K562 (cell line): ENCODE measurements around the gene PXDC1. TPM values are rescaled to one million over a fixed set of nuclear protein-coding genes. Genes with fewer than 3 reads are reported as not detected.

Experiments
- ATAC-seq: fragments of 200-7000 bp; cut with Tn5 transposase; 3 replicates; pipeline ENCODE4 v1.9.1; 2020; ENCODE audit warnings: moderate library complexity
- BruUV-seq: library from RNA; stranded (reverse); fragments of 400-500 nt; replicated peaks from 2 replicates; lab custom pipeline; 2021; lab: Mats Ljungman, UMichigan
- CTCF ChIA-PET: fragments of 300-600 bp; formaldehyde crosslinking; extraction: SDS; loops from one replicate; lab custom pipeline; 2021; ENCODE audit warnings: low intra/inter-chr PET ratio; lab: Yijun Ruan, JAX
- POLR2A ChIA-PET: fragments of 300-600, 350-650 bp; sonication (Branson Sonifier 250); formaldehyde crosslinking; extraction: SDS; loops from one replicate; lab custom pipeline; 2021; ENCODE audit warnings: antibody characterized with exemption, inconsistent platforms; lab: Yijun Ruan, JAX
- DNase-seq, 4 experiments: peaks; one replicate each; pipeline versions ENCODE4 v3.0.0 to v3.0.0-alpha.2; 2011 to 2018; ENCODE audit warnings: low spot score in 3 of 4, mixed read lengths in 3 of 4; ENCODE audit errors: extremely low read depth in 1 of 4
- FAIRE-seq: peaks from 2 replicates; lab custom pipeline; 2011; peaks lifted over from hg19 to GRCh38; lab: Jason Lieb, UNC
- H2AFZ ChIP-seq: 2 replicates; pipeline ENCODE4 v1.6.0; 2011; ENCODE audit warnings: low read depth, low read length, control low read depth, inconsistent platforms
- H3K27ac ChIP-seq: fragments of 200-600 bp; 3 replicates; pipeline ENCODE4 v1.8.0; 2011; ENCODE audit warnings: low read depth, mild to moderate bottlenecking, control low read depth, inconsistent platforms, low read length, moderate library complexity, mixed read lengths; ENCODE audit errors: extremely low read depth
- H3K27me3 ChIP-seq, 2 experiments: fragments of 300-600 bp in 1 of 2; 2 replicates in 1 of 2; 3 replicates in 1 of 2; pipeline versions ENCODE4 v1.6.0 to v1.8.0; 2011; ENCODE audit warnings: inconsistent platforms in 2 of 2, low read length in 2 of 2, mild to moderate bottlenecking in 1 of 2, mixed read lengths in 1 of 2, moderate library complexity in 1 of 2; ENCODE audit not compliant: control insufficient read depth in 2 of 2, insufficient read depth in 2 of 2
- H3K36me3 ChIP-seq: fragments of 300-600 bp; 3 replicates; pipeline ENCODE4 v1.8.0; 2011; ENCODE audit warnings: mild to moderate bottlenecking, low read length, inconsistent platforms; ENCODE audit not compliant: control insufficient read depth, insufficient read depth
- H3K4me1 ChIP-seq, 2 experiments: fragments of 200-600 bp in 1 of 2; replicated peaks in 1 of 2; 2 replicates in 1 of 2; 3 replicates in 1 of 2; pipeline versions ENCODE4 v1.5.1 to v1.8.0; 2011; ENCODE audit warnings: inconsistent platforms in 2 of 2, low read length in 2 of 2, mild to moderate bottlenecking in 1 of 2, mixed read lengths in 1 of 2, moderate library complexity in 1 of 2; ENCODE audit not compliant: control insufficient read depth in 2 of 2, insufficient read depth in 2 of 2
- H3K4me2 ChIP-seq: 2 replicates; pipeline ENCODE4 v1.6.1; 2011; ENCODE audit warnings: low read length, control low read depth, inconsistent platforms, mixed read lengths; ENCODE audit not compliant: insufficient read depth
- H3K4me3 ChIP-seq: fragments of 200-600 bp; sonication (generic), shearing (Covaris generic); 2 replicates; pipeline ENCODE4 v1.5.1; 2016; ENCODE audit warnings: control low read depth, inconsistent platforms
- H3K79me2 ChIP-seq: fragments of 200-600 bp; 3 replicates; pipeline ENCODE4 v1.8.0; 2011; ENCODE audit warnings: low read length, inconsistent platforms; ENCODE audit not compliant: control insufficient read depth, insufficient read depth
- H3K9ac ChIP-seq, 2 experiments: 2 replicates each; pipeline versions ENCODE4 v1.6.0 to v1.6.1; 2011; ENCODE audit warnings: low read depth in 2 of 2, low read length in 2 of 2, control low read depth in 1 of 2, inconsistent platforms in 1 of 2, mild to moderate bottlenecking in 1 of 2, mixed read lengths in 1 of 2; ENCODE audit not compliant: insufficient read depth in 1 of 2
- H3K9me1 ChIP-seq: one replicate; pipeline ENCODE4 v1.6.0; 2011; ENCODE audit warnings: inconsistent platforms, mild to moderate bottlenecking, low read length, moderate library complexity; ENCODE audit not compliant: control insufficient read depth, insufficient read depth
- H3K9me3 ChIP-seq: replicated peaks from 2 replicates; pipeline ENCODE4 v1.5.1; 2011; ENCODE audit warnings: low read depth, low read length, inconsistent platforms; ENCODE audit not compliant: control insufficient read depth, insufficient read depth
- H4K20me1 ChIP-seq: replicated peaks from 2 replicates; pipeline ENCODE4 v1.6.1; 2011; ENCODE audit warnings: low read length, inconsistent platforms, mixed read lengths; ENCODE audit not compliant: control insufficient read depth, insufficient read depth
- CUX1 ChIP-seq: fragments of 200-800 bp; sonication (Bioruptor generic); IDR thresholded peaks from 2 replicates; pipeline ENCODE4 v1.6.1; 2016; ENCODE audit warnings: missing genetic modification characterization, missing compliant biosample characterization
- E2F6 ChIP-seq, 2 experiments: IDR thresholded peaks; 2 replicates each; pipeline ENCODE4 v1.6.1; 2011; ENCODE audit warnings: borderline replicate concordance in 1 of 2, control low read depth in 1 of 2, low read depth in 1 of 2, low read length in 1 of 2, mild to moderate bottlenecking in 1 of 2, mixed read lengths in 1 of 2, moderate library complexity in 1 of 2; ENCODE audit not compliant: insufficient read depth in 1 of 2, insufficient read length in 1 of 2, poor library complexity in 1 of 2, severe bottlenecking in 1 of 2; ENCODE audit errors: extremely low read depth in 1 of 2
- EGR1 ChIP-seq: fragments of 450-650 bp; conservative IDR thresholded peaks from 2 replicates; pipeline ENCODE4 v1.6.1; 2017; ENCODE audit warnings: mild to moderate bottlenecking
- WGBS: fragments of 100-300 bp; shearing (Covaris generic); methylation state at CpG from one replicate; pipeline ENCODE4 v1.1.6; 2016; ENCODE audit warnings: low coverage, mixed read lengths; ENCODE audit not compliant: insufficient coverage; ENCODE audit errors: missing lambda C conversion rate; 5-methylcytosine and 5-hydroxymethylcytosine counted together
- in situ Hi-C: fragments of 300-500 bp; cut with MboI; formaldehyde crosslinking; loops from 4 replicates; pipeline ENCODE4 v1.15.0; 2018; ENCODE audit warnings: inconsistent platforms, mixed read lengths
- intact Hi-C: fragments of 100-400 bp; cut with micrococcal nuclease; formaldehyde crosslinking; loops from 2 replicates; pipeline ENCODE4 v1.14.2; 2022
- polyA plus RNA-seq, 8 experiments: library from polyadenylated mRNA; depleted of rRNA in 4 of 8; stranded (reverse) in 5 of 8; unstranded in 3 of 8; fragments of >200 nt; fragmentation: Nextera tagmentation in 2 of 8; fragmentation: Illumina TruSeq in 1 of 8; extraction: Ambion mirVana in 2 of 8; extraction: Trizol in 1 of 8; gene quantifications; 2 replicates each; pipeline versions ENCODE4 v1.2.1 to v1.2.3, GENCODE V29; 2011 to 2014; ENCODE audit warnings: inconsistent platforms in 1 of 8, missing spikeins in 1 of 8
- total RNA-seq, 7 experiments: library from RNA; depleted of rRNA in 6 of 7; stranded (reverse); fragments of >200 nt in 6 of 7; fragmentation: Illumina TruSeq in 2 of 7; extraction: Trizol in 2 of 7; gene quantifications; 2 replicates each; pipeline versions ENCODE4 v1.2.1 to v1.2.3, GENCODE V29; 2011 to 2021; ENCODE audit warnings: low replicate concordance in 1 of 7

The PXDC1 gene
- total and polyA plus RNA-seq, 9 of the 15 experiments (the other 6 are each of a cell fraction or from before 2014, with no cell fraction given): 0.09 to 0.33 (median 0.16) TPM; not detected in 5

GRCh38 chr6:3726421-3726820 lies 25.1 kb downstream of the PXDC1 start:
- in situ Hi-C loops (no loop called here), intact Hi-C loops (loop anchor here (5.0 to 10.0 kb wide), 2 partner anchors 99 to 992 kb away; no protein-coding TSS in a partner anchor)
- no peak for FAIRE-seq
- Histone ChIP-seq H3K9ac (no peak overlapping the region), H3K79me2 (no peaks in the 10 kb centered on the region), H4K20me1 (peaks cover 13% of the 10 kb centered on the region), H2AFZ (no peak overlapping the region), H3K4me1 (peaks cover 0 to 29% of the 10 kb centered on the region in 2 experiments; a peak in 3 of 5 replicates), H3K4me3 (no peak overlapping the region), H3K4me2 (no peak overlapping the region), H3K27me3 (peaks cover 67 to 91% of the 10 kb centered on the region in 2 experiments), H3K9me1 (no peaks in the 10 kb centered on the region), H3K27ac (no peak overlapping the region), H3K9me3 (no peaks in the 10 kb centered on the region), H3K36me3 (no peaks in the 10 kb centered on the region)
- peak; percentile 13 for ATAC-seq
- no TSS peak for BruUV-seq
- WGBS: 11% methylated on average over 13 of the region's 13 CpGs
- TF ChIP-seq CUX1 (CRISPR knock-in tag) (no peak), EGR1 (peak; percentile 41), E2F6 (IDR thresholded peaks at IDR 0.05; ENCODE audit: borderline replicate concordance in 1 of 2, extremely low read depth in 1 of 2, insufficient read depth in 1 of 2, insufficient read length in 1 of 2, low read depth in 1 of 2, low read length in 1 of 2, poor library complexity in 1 of 2, severe bottlenecking in 1 of 2) (peak in 1 of 2 experiments; percentile 34)
- DNase-seq: no peak
- ChIA-PET CTCF (no interaction called here), POLR2A (interaction anchor here (0.6 kb wide), 1 partner anchor 333 kb away, joined by 3 read pairs; no protein-coding TSS in a partner anchor)
